ENCODE data around the gene TRIP4.

DNA sequence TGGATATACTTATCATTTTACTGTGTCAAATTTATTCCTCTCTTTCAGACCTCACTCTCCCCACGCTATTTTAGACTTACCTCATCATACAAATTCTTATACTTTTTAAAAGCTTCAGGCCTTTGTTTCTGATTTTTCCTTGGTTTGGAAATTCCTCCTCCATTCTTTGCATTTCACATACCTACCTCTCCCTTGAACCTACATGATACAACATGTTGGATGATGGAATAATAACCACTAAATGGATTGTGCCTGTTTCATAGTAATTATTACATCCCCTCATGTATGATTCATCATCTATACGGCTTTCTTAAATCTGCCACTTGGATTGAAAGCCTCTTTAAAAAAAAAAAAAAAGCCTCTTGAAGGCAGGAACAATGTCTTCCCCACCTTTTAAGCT is 24.6 kb downstream of the TRIP4 start:
- TF ChIP-seq, protein P1, sequence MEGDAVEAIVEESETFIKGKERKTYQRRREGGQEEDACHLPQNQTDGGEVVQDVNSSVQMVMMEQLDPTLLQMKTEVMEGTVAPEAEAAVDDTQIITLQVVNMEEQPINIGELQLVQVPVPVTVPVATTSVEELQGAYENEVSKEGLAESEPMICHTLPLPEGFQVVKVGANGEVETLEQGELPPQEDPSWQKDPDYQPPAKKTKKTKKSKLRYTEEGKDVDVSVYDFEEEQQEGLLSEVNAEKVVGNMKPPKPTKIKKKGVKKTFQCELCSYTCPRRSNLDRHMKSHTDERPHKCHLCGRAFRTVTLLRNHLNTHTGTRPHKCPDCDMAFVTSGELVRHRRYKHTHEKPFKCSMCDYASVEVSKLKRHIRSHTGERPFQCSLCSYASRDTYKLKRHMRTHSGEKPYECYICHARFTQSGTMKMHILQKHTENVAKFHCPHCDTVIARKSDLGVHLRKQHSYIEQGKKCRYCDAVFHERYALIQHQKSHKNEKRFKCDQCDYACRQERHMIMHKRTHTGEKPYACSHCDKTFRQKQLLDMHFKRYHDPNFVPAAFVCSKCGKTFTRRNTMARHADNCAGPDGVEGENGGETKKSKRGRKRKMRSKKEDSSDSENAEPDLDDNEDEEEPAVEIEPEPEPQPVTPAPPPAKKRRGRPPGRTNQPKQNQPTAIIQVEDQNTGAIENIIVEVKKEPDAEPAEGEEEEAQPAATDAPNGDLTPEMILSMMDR (conservative IDR thresholded peaks at IDR 0.05) = no peak
- no peak for TF ChIP-seq EZH2 (IDR thresholded peaks at IDR 0.05; ENCODE audit: low read depth)
